Globus pallidus (tissue), 1 donor: ENCODE results near the gene CLRN1.

Experiments used
- DNase-seq: peaks from one replicate; pipeline ENCODE4 v3.0.0-alpha.2; 2015; ENCODE audit warnings: low spot score

The CLRN1 gene

DNA sequence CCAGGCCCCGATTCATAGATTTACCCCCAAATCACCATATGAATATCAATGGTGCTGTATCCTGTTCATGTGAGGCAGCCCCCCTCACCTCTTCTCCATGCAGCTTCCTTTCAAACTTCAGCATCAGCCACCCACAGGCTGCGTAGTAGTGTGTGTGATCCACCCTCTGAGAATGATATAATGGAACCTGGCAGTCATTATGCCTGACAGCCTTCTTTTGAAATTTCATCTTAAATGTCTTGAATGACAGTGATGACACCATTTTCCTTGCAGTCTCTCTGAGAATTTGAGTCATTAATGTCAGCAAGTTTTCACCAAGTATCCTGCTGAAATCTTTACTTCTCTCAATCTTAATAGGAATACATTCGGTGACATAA, 3.5 kb upstream of the CLRN1 start:
- DNase-seq: no peak

- no peak for DNase-seq
Measured at GRCh38 chr3:150975086-150975991, 2.8 kb upstream of the CLRN1 start.

- no peak for DNase-seq
Measured at GRCh38 chr3:150970665-150971324, 1.7 kb downstream of the CLRN1 start.

GRCh38 chr3:150968341-150969035, 4.0 kb downstream of the CLRN1 start:
- DNase-seq: no peak

DNA sequence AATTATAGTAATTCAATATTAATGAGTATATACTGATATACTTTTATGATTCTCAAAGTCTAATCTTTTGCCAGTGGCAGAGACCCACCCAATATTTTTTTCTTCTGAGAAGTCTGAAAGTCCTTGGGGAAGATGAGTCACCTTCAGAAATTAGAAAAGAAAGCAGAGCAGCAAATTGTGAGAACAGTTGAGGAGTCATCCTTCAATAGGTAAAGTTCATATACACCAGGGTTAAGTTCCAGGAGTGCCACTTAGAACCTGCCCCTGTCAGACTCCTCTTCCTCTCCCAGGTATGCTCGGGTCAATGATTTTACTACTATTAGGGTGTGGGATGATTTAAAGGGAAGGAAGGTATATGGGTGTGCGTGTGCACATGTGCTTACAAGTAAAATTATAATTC, 7.1 kb downstream of the CLRN1 start:
- no peak for DNase-seq

- DNase-seq: no peak
Measured at GRCh38 chr3:150961949-150962348, 10.6 kb downstream of the CLRN1 start.

GRCh38 chr3:150960708-150961684, 11.5 kb downstream of the CLRN1 start:
- DNase-seq: no peak

DNA sequence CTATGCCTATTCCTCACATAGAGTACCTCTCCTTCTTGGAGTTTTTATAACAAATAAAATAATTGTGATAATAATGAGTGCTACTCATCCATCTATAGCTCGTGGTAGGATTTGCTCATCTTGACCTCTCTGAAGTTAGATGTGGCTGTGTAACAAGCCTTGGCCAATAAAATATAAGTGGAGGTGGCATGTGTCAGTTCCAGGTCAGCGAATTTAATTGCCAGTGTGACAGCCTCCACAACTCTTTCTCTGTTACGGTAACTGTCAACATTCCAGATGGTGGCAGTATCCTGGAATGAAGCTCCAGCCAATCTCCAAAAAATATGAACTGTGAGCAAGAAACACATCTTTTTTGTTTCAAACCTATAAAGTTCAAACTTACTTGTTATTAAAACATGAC, 13.8 kb downstream of the CLRN1 start:
- no peak for DNase-seq

GRCh38 chr3:150956376-150956775, 16.2 kb downstream of the CLRN1 start:
- no peak for DNase-seq

GRCh38 chr3:150951923-150952322, 20.6 kb downstream of the CLRN1 start:
- no peak for DNase-seq

DNA sequence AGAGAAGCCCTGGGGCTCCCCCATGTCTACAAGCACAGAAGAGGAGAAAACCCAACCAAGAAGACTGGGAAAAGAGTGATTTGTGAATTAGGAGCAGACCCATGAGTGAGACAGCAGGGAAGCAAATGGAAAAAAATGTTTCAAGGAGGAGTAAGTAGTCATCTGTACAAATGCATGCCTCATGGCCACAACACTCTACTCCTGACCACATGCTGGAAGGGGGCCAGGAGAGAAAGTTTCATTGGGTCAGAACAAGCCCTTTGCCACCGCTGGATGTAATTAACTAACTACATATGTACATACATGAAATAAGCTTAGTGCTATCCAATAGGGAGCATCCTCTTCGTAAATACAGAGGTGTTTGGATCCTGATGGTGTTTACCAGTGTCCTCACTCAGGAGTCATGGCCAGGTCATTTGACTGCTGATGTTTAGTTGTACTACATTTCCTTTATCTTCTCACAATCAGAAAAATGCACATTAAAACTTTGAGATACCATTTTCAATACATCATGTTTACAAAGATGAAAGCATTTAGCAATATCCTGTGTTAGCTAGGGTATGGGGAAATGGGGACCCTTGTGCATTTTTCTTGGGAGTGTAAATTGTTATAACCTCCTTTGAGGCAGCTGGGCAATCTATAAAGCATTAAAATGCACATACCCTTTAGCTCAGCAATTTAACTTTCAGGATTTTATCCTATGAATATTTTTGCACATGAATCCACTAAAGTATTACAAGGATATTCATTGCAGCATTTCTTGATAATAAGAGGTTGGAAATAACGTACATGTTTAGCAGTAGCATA, 27.1 kb downstream of the CLRN1 start:
- no peak for DNase-seq

DNA sequence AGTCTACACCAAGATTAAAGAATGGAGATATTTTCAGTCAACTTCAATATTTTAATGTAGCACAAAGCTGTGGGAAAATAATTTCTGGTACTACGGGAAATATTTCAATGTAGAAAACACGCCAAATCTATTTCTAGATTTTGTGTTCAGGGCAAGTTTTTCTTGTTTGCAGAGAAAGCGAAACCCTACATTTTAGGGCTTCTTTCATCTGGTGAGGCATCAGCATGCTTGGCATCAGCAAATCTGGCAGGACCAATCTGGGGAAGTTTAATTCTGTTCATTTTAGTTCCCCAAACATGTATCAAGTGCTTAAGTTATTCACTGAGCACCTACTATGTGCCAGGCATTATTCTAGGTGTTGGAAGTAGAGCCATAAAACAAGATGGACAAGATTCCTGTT, 30.3 kb downstream of the CLRN1 start:
- no peak for DNase-seq

- DNase-seq: no peak
Measured at GRCh38 chr3:150936693-150937092, 35.8 kb downstream of the CLRN1 start.

- no peak for DNase-seq
Measured at GRCh38 chr3:150933473-150933995, 39.0 kb downstream of the CLRN1 start.

DNA sequence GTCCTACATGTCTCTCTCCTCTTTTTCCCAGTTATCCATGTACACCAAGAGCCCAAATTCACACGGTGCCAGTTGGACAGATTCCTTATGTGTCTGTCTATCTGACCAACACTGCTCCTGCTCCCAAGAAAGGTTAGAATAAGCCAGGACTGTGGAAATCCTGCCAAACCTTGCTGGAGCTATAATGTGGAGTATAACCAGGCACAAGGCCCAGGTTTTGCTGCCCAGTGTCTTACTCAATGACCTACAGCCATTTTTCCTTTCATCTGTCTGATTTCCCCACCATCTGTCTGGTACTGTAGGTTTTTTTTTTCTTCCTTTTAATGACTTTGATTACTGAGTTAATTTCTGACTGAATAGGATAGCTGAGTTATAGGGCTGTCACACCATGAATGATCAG, 40.8 kb downstream of the CLRN1 start:
- DNase-seq: no peak

- DNase-seq: no peak
Measured at GRCh38 chr3:150930839-150931238, 41.7 kb downstream of the CLRN1 start.

DNA sequence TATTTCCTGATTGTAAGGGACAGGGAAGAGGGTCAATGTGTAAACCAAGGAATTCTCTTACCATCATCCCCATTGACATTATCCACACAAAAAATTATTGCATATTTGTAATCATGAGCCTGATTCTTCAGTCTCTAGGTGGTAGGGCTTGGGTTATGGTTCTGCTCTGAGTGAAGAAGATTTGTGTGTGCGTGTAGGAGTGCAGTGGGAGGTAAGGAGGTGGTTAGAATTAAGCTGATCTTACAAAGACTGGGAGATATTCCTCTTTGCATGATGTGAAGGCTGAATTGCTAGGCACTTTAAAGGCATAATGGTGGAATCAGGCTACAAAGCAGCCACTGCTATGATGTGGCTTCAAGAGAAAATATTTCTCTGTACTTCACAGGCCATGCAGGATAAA, 44.3 kb downstream of the CLRN1 start:
- no peak for DNase-seq

- DNase-seq: no peak
Measured at GRCh38 chr3:150926328-150926727, 46.2 kb downstream of the CLRN1 start.

DNA sequence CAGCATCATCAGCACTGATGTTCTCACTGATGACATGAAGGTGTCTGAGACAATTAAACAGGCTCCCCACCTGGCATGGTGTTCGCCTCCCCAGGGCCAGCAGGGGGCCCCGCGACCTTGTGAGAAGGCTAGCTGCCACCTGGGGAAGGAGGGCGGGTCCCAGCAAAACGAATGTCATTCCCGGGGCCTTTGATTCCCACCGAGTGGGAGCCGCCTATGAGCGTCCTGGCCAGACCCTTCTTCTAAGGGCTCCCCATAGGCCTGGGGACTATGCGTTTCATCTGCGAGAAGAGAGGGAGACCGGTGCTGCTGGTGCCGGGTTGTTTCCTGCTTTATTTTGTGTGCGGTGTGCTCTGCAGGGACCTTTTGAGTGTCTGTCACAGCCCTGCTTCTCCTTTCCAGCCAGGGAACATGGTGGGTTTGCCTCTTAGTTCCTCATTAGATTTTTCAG, 46.8 kb downstream of the CLRN1 start:
- DNase-seq: peak; percentile 5

DNA sequence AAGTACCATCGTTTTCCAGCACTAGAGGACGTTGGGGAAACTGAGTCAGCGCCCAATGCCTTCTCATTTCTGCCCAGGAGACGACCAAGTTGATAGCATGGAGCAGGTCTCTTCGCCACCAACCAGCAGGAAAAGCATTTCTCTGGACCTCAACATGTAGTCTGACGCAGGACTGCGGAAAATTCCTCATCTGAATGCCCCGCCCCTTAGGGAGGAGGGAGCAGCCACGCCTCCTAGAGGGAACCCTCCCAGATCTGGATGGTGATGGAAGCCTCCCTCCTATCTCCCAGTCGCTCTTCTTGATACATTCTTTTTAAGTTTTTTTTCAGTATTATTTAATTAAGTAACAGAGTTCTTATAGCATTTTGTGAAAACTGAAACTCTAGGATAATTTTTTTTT, 49.9 kb downstream of the CLRN1 start:
- no peak for DNase-seq

GRCh38 chr3:150921209-150921608, 51.3 kb downstream of the CLRN1 start:
- DNase-seq: no peak
